ENCODE measurements around the gene RSAD1. TPM values are rescaled to one million over a fixed set of nuclear protein-coding genes. Genes with fewer than 3 reads are reported as not detected.

RSAD1 gene
- total and polyA plus RNA-seq, 2 donors from 2014 or later = 38.9 to 39.9 TPM

DNA sequence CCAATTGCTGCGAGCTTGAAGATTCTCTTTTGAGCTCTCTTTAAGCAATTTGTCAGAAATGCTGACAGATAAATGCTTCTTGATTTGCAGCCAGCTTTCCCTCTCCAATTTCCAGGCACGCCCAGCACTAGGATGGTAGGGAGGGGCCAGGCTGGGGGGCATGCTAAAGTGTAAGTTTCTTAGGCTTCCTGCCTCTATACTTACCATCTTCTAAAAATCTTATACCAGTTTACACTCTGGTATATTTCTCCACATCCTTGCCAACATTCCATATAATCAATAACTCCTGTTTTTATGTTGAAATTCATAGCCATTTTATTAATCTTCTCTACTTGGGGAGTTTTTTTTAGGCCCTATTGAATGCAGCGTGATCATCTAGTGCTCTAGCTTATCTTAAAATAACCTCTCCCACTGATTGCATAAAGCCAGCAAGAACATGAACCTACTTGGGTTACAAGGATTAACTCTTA is 35.1 kb upstream of the RSAD1 start:
- no peaks in the 10 kb centered on the region for H3K9me3 ChIP-seq (ENCODE audit: control insufficient read depth in 2 of 3, insufficient read depth in 1 of 3, low read length in 3 of 3)
- H3K27ac ChIP-seq (ENCODE audit: low read depth in 2 of 2, low read length in 2 of 2) = no peak overlapping the region
- peaks cover 0 to 18% (median 10%) of the 10 kb centered on the region in 3 donors for H3K4me1 ChIP-seq (ENCODE audit: control insufficient read depth in 2 of 3, insufficient read depth in 2 of 3, low read depth in 1 of 3, low read length in 3 of 3)
- no peaks in the 10 kb centered on the region for H3K27me3 ChIP-seq (ENCODE audit: control insufficient read depth, insufficient read depth, low read length)
- peak in 2 of 5 donors; percentile 39 to 62 for DNase-seq
- no peak overlapping the region for H3K9ac ChIP-seq (ENCODE audit: low read length in 3 of 3)
- no peak overlapping the region for H3K4me3 ChIP-seq (ENCODE audit: low read length in 3 of 3)
- intact Hi-C loops (cut with DNase I) = no loop called here
- FAIRE-seq = no peak
- H3K36me3 ChIP-seq (ENCODE audit: control insufficient read depth in 2 of 3, insufficient read depth in 3 of 3, low read length in 3 of 3) = no peaks in the 10 kb centered on the region
- TF ChIP-seq, protein P1, sequence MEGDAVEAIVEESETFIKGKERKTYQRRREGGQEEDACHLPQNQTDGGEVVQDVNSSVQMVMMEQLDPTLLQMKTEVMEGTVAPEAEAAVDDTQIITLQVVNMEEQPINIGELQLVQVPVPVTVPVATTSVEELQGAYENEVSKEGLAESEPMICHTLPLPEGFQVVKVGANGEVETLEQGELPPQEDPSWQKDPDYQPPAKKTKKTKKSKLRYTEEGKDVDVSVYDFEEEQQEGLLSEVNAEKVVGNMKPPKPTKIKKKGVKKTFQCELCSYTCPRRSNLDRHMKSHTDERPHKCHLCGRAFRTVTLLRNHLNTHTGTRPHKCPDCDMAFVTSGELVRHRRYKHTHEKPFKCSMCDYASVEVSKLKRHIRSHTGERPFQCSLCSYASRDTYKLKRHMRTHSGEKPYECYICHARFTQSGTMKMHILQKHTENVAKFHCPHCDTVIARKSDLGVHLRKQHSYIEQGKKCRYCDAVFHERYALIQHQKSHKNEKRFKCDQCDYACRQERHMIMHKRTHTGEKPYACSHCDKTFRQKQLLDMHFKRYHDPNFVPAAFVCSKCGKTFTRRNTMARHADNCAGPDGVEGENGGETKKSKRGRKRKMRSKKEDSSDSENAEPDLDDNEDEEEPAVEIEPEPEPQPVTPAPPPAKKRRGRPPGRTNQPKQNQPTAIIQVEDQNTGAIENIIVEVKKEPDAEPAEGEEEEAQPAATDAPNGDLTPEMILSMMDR (IDR thresholded peaks at IDR 0.05; ENCODE audit: borderline replicate concordance, extremely low read depth, insufficient read depth) = no peak

DNA sequence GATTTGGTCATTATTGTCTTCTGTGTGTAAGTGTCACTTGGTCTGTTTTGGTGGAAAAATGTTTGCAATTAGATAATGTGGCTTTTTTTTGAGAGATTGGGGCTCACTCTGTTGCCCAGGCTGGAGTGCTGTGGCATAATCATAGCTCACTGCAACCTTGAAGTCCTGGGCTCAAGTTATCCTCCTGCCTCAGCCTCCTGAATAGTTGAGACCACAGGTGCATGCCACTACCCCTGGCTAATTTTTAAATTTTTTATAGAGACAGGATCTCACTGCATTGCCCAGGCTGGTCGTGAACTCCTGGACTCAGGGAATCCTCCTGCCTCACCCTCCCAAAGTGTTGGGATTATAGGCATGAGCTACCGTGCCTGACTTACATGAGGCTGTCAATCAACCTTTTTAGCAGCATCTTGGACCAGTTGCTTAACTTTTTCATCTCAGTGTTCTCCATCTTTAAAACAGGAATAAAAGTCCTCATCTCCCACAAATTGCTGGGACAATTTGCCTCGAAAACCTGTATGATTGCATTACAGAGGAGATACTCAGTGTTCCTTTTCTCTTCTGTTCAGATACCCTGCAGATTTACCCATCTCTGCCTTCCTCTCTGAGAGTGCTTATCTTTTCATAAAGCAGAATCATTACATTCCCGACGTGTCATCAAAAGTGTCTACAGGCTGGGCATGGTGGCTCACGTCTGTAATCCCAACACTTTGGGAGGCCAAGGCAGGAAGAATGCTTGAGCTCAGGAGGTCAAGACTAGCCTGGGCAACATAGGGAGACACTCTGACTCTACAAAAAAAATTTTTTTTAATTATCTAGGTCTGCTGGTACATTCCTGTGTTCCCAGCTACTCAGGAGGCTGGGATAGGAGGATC is 33.6 kb upstream of the RSAD1 start:
- no peaks in the 10 kb centered on the region for H3K36me3 ChIP-seq (ENCODE audit: control insufficient read depth in 2 of 3, insufficient read depth in 3 of 3, low read length in 3 of 3)
- peaks cover 0 to 13% (median 10%) of the 10 kb centered on the region in 3 donors for H3K4me1 ChIP-seq (ENCODE audit: control insufficient read depth in 2 of 3, insufficient read depth in 2 of 3, low read depth in 1 of 3, low read length in 3 of 3)
- H3K27ac ChIP-seq (ENCODE audit: low read depth in 2 of 2, low read length in 2 of 2) = no peak overlapping the region
- intact Hi-C loops (cut with DNase I) = no loop called here
- no peak overlapping the region for H3K4me3 ChIP-seq (ENCODE audit: low read length in 3 of 3)
- no peak overlapping the region for H3K9ac ChIP-seq (ENCODE audit: low read length in 3 of 3)
- TF ChIP-seq, protein P1 (IDR thresholded peaks at IDR 0.05; ENCODE audit: borderline replicate concordance, extremely low read depth, insufficient read depth) = no peak
- FAIRE-seq = no peak
- DNase-seq = no peak
- no peaks in the 10 kb centered on the region for H3K27me3 ChIP-seq (ENCODE audit: control insufficient read depth, insufficient read depth, low read length)
- H3K9me3 ChIP-seq (ENCODE audit: control insufficient read depth in 2 of 3, insufficient read depth in 1 of 3, low read length in 3 of 3) = no peaks in the 10 kb centered on the region

DNA sequence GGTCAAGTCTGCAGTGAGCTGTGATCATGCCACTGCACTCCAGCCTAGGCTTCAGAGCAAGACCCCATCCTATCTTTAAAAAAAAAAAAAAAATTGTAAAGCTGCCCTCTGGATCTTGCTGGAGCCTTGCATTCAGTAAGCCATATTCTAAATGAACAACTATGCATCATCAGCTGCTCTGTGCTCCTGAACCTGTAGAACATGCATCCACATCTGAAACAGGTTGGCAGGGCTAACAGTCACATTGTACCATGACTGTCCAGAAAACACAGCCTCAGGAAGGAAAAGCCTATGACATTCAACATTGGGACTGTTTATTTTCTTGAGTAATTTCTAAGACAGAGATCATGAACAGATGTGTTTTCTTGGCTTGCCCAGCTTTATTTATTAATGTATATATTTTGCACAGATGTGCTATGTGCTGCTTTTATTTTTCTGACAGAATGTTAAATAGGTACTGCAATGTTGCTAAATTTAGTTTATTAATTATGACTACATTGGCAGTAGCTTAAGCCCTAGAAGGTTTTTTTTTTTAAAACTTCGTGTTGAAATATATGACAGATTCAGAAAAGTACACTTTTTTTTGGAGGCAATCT is 32.8 kb upstream of the RSAD1 start:
- TF ChIP-seq, protein P1 (IDR thresholded peaks at IDR 0.05; ENCODE audit: borderline replicate concordance, extremely low read depth, insufficient read depth) = no peak
- H3K9ac ChIP-seq (ENCODE audit: low read length in 3 of 3) = no peak overlapping the region
- H3K4me3 ChIP-seq (ENCODE audit: low read length in 3 of 3) = no peak overlapping the region
- DNase-seq (no peak), FAIRE-seq (no peak)
- H3K9me3 ChIP-seq (ENCODE audit: control insufficient read depth in 2 of 3, insufficient read depth in 1 of 3, low read length in 3 of 3) = no peaks in the 10 kb centered on the region
- no peaks in the 10 kb centered on the region for H3K36me3 ChIP-seq (ENCODE audit: control insufficient read depth in 2 of 3, insufficient read depth in 3 of 3, low read length in 3 of 3)
- H3K27me3 ChIP-seq (ENCODE audit: control insufficient read depth, insufficient read depth, low read length) = no peaks in the 10 kb centered on the region
- intact Hi-C loops (cut with DNase I) = no loop called here
- peaks cover 0 to 10% (median 4%) of the 10 kb centered on the region in 3 donors for H3K4me1 ChIP-seq (ENCODE audit: control insufficient read depth in 2 of 3, insufficient read depth in 2 of 3, low read depth in 1 of 3, low read length in 3 of 3)
- H3K27ac ChIP-seq (ENCODE audit: low read depth in 2 of 2, low read length in 2 of 2) = no peak overlapping the region

All from kidney (tissue), 14 donors.